Activated CD4-positive, alpha-beta T cell treated with anti-CD3 and anti-CD28 coated beads for 36 hours (primary cell): ENCODE results near the gene PCNX2. TPM values are rescaled to one million over a fixed set of nuclear protein-coding genes. Genes with fewer than 3 reads are reported as not detected.

ENCODE experiments used
- ATAC-seq: fragments of 200-7000 bp; cut with Tn5 transposase; one replicate; pipeline ENCODE4 v1.10.0; 2021; ENCODE audit warnings: mild to moderate bottlenecking, moderate library complexity
- CTCF ChIA-PET: fragments of 350-600 bp; sonication (Branson Sonifier 250); formaldehyde crosslinking; loops from one replicate; lab custom pipeline; 2021; ENCODE audit warnings: antibody characterized with exemption; lab: Charles Lee
- POLR2A ChIA-PET: fragments of 350-600 bp; sonication (Branson Sonifier 250); formaldehyde crosslinking; loops from one replicate; lab custom pipeline; 2021; ENCODE audit warnings: antibody characterized with exemption, inconsistent platforms; lab: Charles Lee
- DNase-seq: peaks from one replicate; pipeline ENCODE4 v3.0.0-alpha.2; 2020
- H3K27ac Mint-ChIP-seq: one replicate; pipeline ENCODE4 v1.8.0; 2021; ENCODE audit warnings: mixed read lengths
- H3K27me3 Mint-ChIP-seq: one replicate; pipeline ENCODE4 v1.8.0; 2021; ENCODE audit warnings: mixed read lengths
- H3K36me3 Mint-ChIP-seq: one replicate; pipeline ENCODE4 v1.8.0; 2021; ENCODE audit warnings: low read depth, mixed read lengths
- H3K4me1 Mint-ChIP-seq: one replicate; pipeline ENCODE4 v1.8.0; 2021; ENCODE audit warnings: mixed read lengths
- H3K4me3 Mint-ChIP-seq: one replicate; pipeline ENCODE4 v1.8.0; 2021; ENCODE audit warnings: mild to moderate bottlenecking, moderate library complexity, mixed read lengths
- H3K9me3 Mint-ChIP-seq: one replicate; pipeline ENCODE4 v1.8.0; 2021; ENCODE audit warnings: low read depth, mixed read lengths
- intact Hi-C, 2 experiments: fragments of 100-400 bp; cut with DNase I in 1 of 2; cut with micrococcal nuclease in 1 of 2; formaldehyde crosslinking; loops; one replicate each; pipeline versions ENCODE4 v1.14.2 to v1.15.1; 2022 to 2024; cut with DNase I, micrococcal nuclease
- total RNA-seq, 2 experiments: library from RNA; stranded (reverse); gene quantifications; one replicate each; pipeline ENCODE4 v1.2.3, GENCODE V29; 2021

The PCNX2 gene
- total RNA-seq, 2 experiments from 2014 or later, result 14.7 to 18.1 TPM

DNA sequence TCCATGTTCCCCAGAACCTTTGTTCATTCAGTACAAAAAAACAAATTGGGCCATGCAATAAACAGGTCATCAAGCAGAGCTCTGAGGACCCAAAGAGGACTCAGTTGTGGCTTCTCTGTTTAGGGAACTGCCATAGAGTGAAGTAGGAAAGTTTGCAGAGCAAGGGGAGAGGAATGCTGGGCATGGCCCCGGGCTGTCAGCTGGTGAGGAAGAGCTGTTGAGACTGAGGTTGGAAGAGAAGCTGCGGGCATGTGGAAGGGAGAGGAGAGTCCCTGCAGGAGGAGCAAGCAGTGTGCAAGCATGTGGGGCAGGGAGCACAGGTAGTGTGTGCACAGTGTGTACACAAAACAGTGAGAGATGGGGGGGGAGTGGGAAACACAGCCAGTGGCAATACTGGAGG lies 273.3 kb downstream of the PCNX2 start:
- no peak overlapping the region for H3K27ac Mint-ChIP-seq
- H3K4me3 Mint-ChIP-seq, result no peak overlapping the region
- DNase-seq (no peak), ATAC-seq (no peak)
- H3K36me3 Mint-ChIP-seq, result peaks cover 14% of the 10 kb centered on the region
- H3K27me3 Mint-ChIP-seq, result no peaks in the 10 kb centered on the region
- CTCF ChIA-PET, result no interaction called here
- intact Hi-C loops, result loop anchor here (10.0 kb wide), 2 partner anchors 387 to 1157 kb away; partner anchors contain the start of gene SIPA1L2 (in 1 of the 2)
- H3K9me3 Mint-ChIP-seq, result no peaks in the 10 kb centered on the region
- no peaks in the 10 kb centered on the region for H3K4me1 Mint-ChIP-seq
- POLR2A ChIA-PET, result no interaction called here

DNA sequence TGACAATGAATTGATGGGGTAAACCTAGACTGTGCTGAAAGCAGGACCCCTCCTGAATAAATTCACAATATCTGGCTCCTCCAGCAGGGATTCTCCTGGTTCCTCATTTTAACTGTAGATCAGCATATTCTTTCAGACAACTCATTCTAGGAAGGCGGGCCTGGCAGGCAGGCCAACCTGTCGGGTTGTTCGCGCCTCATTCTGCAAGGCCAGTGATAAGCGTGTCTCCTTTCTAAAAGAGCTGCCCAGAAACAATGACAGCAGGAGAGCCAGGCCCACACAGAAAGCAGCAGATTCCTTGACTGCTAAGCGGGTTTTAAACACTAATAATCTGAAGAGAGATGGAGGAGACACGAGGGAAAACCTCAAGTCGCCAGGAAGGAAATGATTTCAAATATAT lies 275.1 kb downstream of the PCNX2 start:
- Mint-ChIP-seq H3K27me3 (no peaks in the 10 kb centered on the region), H3K4me3 (no peak overlapping the region), H3K9me3 (no peaks in the 10 kb centered on the region), H3K27ac (no peak overlapping the region), H3K4me1 (no peaks in the 10 kb centered on the region), H3K36me3 (peaks cover 18% of the 10 kb centered on the region)
- no peak for ATAC-seq
- DNase-seq, result no peak
- intact Hi-C loops, result loop anchor here (10.0 kb wide), 2 partner anchors 386 to 1156 kb away; partner anchors contain the start of gene SIPA1L2 (in 1 of the 2)
- ChIA-PET POLR2A (no interaction called here), CTCF (interaction anchor here (0.6 kb wide), 1 partner anchor 17 kb away, joined by 3 read pairs; no protein-coding TSS in a partner anchor)

DNA sequence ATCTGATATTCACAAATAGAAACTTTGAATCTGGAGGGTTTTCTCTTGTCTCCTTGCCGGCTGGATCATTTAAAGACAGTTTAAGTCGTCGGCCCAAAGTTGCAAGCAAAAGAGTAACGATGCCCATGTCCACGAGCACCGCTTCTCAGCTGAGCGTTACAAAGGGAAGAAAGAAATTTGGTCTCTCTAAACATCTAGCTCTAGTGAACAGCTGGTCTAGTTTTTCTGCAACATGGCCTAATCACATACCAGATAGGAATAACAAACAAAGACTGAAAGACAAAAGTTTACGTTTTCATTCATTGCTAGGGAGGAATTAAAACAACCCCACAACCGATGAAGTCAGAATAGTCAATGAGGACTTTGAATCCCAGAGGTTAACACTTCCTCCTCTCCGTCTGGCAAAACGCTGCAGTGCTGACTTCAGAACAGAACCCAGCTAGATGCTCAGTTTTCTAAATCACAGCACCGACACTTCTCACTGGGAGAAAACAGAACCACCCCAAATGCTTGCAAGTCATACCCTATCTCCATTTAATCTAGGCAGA lies 275.7 kb downstream of the PCNX2 start:
- Mint-ChIP-seq H3K4me1 (no peaks in the 10 kb centered on the region), H3K4me3 (no peak overlapping the region), H3K27ac (no peak overlapping the region), H3K36me3 (peaks cover 19% of the 10 kb centered on the region), H3K9me3 (no peaks in the 10 kb centered on the region), H3K27me3 (no peaks in the 10 kb centered on the region)
- ChIA-PET POLR2A (no interaction called here), CTCF (no interaction called here)
- ATAC-seq (no peak), DNase-seq (no peak)
- intact Hi-C loops, result loop anchor here (10.0 kb wide), 2 partner anchors 385 to 1155 kb away; partner anchors contain the start of gene SIPA1L2 (in 1 of the 2)

DNA sequence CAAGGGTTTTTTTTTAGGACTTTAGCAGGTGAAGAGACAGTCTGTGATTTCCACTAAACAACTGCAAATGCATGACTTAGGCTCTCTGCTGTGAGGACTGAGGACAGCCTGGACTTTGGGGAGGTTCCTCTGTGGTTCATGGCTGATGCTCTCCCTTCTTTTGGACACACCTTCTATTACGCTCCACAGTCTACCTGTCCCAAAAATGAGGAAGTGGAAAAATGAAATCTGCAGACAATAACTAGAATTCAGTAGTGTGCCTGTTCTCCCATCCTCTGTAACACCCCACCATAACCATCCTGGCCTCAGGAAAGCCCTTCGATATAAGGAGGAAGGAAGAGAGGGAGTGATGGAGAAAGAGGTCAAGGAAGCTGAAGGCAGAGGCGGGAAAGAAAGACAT lies 276.4 kb downstream of the PCNX2 start:
- ATAC-seq (no peak), DNase-seq (no peak)
- Mint-ChIP-seq H3K4me1 (no peaks in the 10 kb centered on the region), H3K27ac (no peak overlapping the region), H3K27me3 (no peaks in the 10 kb centered on the region), H3K4me3 (no peak overlapping the region), H3K9me3 (no peaks in the 10 kb centered on the region), H3K36me3 (peaks cover 23% of the 10 kb centered on the region)
- ChIA-PET POLR2A (no interaction called here), CTCF (no interaction called here)
- intact Hi-C loops, result no loop called here

DNA sequence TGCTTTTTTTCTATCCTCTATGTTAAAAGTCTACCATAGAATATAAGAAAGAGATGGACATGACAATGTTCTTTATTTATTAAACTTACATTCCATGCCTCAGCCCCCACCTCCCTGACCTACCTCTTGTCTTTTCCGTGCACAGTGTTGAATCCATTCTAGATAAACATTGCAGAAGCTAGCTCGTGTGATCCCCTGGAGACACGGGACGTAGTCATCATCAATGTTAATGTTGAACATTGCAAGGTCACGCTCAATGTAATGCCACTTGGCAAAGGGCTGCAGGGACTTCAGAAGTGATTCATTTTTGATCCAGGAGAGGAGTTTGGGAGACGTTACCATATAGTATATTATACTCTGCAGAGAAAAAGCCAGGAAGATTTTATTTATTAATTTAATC lies 278.7 kb downstream of the PCNX2 start:
- ATAC-seq, result no peak
- CTCF ChIA-PET, result no interaction called here
- POLR2A ChIA-PET, result no interaction called here
- Mint-ChIP-seq H3K4me1 (no peaks in the 10 kb centered on the region), H3K27me3 (no peaks in the 10 kb centered on the region), H3K9me3 (no peaks in the 10 kb centered on the region), H3K27ac (no peak overlapping the region), H3K36me3 (peaks cover 38% of the 10 kb centered on the region), H3K4me3 (no peak overlapping the region)
- intact Hi-C loops, result no loop called here
- no peak for DNase-seq

DNA sequence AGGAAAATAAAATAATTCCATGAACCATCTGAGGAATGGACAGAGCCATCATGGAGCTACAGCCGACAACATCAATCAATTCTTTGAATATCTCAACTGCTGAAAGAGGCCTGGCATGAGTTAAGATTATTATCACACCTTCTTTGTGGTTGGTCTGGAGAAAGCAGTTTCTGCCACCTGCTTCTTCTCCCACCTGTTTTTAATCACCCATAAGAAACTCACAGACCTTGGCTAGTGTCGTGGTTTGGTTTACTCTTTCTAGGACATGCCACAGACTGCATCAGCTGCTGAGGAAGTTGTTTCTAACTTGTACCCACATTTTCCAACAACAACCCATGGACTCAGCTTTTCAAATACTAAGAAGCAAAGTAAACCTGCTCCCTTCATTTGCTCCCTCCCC lies 279.6 kb downstream of the PCNX2 start:
- Mint-ChIP-seq H3K27ac (no peak overlapping the region), H3K4me1 (no peaks in the 10 kb centered on the region), H3K36me3 (peaks cover 40% of the 10 kb centered on the region), H3K4me3 (no peak overlapping the region), H3K9me3 (no peaks in the 10 kb centered on the region), H3K27me3 (no peaks in the 10 kb centered on the region)
- ChIA-PET POLR2A (no interaction called here), CTCF (interaction anchor here (1.3 kb wide), 1 partner anchor 10 kb away, joined by 5 read pairs; no protein-coding TSS in a partner anchor)
- intact Hi-C loops, result no loop called here
- ATAC-seq, result no peak
- no peak for DNase-seq

DNA sequence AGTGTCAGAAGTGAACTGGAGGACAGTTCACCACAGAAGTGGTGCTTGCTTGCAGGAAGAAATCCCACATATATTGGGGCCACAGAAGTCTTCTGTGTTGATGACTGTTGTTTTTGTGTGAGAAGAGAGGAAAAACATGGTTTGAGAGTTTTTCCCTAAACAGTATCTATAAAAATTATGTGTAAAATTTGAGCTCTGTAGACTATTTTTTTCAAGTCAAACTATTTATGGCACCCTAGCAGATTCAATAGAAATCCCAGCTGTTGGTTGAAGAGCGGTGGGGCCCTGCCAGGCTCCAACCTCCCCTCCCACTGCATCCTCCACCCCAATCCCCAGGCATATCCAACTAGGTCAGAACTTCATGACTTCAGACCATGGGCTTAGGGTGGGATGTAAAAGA lies 283.5 kb downstream of the PCNX2 start:
- no peak overlapping the region for H3K27ac Mint-ChIP-seq

DNA sequence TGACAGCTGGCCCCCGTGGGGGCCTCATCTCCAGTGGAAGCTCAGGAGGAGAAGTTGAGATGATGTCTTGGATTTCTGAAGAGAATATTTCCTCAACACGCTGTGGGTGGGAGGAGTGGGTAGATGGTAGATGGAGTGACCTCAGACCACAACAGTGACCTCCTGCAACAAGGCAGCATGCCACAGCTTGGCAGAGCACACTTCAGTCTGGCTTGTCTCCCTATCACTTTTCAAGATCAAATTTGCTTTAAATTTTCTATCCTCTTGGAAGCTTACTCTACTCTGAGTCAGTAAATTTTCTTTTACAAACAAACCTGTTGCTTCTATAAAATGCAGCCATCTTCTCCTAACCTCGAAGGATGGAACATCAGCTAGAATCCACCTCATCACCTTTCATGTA lies 285.4 kb downstream of the PCNX2 start:
- intact Hi-C loops, result no loop called here
- DNase-seq (no peak), ATAC-seq (no peak)
- H3K36me3 Mint-ChIP-seq, result peaks cover 31% of the 10 kb centered on the region
- H3K4me3 Mint-ChIP-seq, result no peak overlapping the region
- POLR2A ChIA-PET, result interaction anchor here (0.6 kb wide), 1 partner anchor 493 kb away, joined by 3 read pairs; no protein-coding TSS in a partner anchor
- CTCF ChIA-PET, result interaction anchor here (0.5 to 0.9 kb wide), 3 partner anchors 18 to 50 kb away, joined by 3 read pairs; no protein-coding TSS in a partner anchor
- no peaks in the 10 kb centered on the region for H3K4me1 Mint-ChIP-seq
- no peak overlapping the region for H3K27ac Mint-ChIP-seq
- no peaks in the 10 kb centered on the region for H3K9me3 Mint-ChIP-seq
- no peaks in the 10 kb centered on the region for H3K27me3 Mint-ChIP-seq

More for the DNA sequence above, 283.5 kb downstream of the PCNX2 start:
- Mint-ChIP-seq H3K4me1 (no peaks in the 10 kb centered on the region), H3K4me3 (no peak overlapping the region), H3K27me3 (no peaks in the 10 kb centered on the region), H3K36me3 (peaks cover 30% of the 10 kb centered on the region), H3K9me3 (no peaks in the 10 kb centered on the region)
- ChIA-PET CTCF (interaction anchor here (0.6 kb wide), 1 partner anchor 1973 kb away, joined by 3 read pairs; no protein-coding TSS in a partner anchor), POLR2A (no interaction called here)
- intact Hi-C loops, result no loop called here
- DNase-seq, result no peak
- no peak for ATAC-seq

DNA sequence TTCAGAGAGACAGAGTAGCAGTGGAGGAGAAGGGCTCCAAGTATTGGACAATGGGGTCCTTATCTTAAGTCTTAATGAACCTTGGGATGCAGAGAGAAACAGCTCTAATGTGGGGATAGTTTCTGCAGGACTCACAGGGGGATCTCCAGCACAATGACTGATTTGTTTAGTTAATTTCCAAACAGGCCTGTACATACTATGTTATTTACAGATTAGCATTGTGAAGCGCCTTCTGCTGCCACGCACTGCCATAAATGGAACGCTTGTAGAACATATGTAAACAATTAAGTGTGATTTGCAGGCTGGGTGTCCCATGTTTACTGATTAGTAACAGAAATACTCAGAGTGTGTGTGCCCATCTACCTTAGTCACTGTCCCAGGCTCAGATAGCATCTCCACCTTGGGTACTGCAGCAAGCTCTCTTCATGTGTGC lies 289.0 kb downstream of the PCNX2 start:
- ATAC-seq, result no peak
- DNase-seq, result no peak
- Mint-ChIP-seq H3K9me3 (peaks cover 3% of the 10 kb centered on the region), H3K4me3 (no peak overlapping the region), H3K27me3 (no peaks in the 10 kb centered on the region), H3K4me1 (no peaks in the 10 kb centered on the region), H3K27ac (no peak overlapping the region), H3K36me3 (peaks cover 20% of the 10 kb centered on the region)
- intact Hi-C loops, result no loop called here
- CTCF ChIA-PET, result interaction anchor here (1.7 kb wide), 1 partner anchor 212 kb away, joined by 4 read pairs; no protein-coding TSS in a partner anchor
- POLR2A ChIA-PET, result no interaction called here

DNA sequence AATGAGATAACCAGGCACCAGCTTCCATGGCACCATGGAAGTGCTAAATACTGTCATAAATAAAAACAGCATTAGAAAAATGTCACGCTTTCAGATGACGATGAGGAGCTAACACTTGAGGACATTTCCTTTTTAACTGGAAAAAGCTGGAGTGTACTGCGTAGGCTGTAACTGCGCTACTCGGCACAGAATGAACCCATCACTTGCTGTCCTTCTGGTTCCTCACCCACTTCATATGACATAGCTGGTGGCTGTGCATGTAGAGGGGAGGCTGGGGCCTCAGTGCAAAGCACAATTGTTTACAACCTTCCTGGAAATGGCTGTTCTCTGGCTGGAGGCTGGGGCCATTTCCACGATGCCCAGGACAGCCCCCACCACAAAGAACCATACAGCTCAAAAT lies 289.4 kb downstream of the PCNX2 start:
- H3K4me3 Mint-ChIP-seq, result no peak overlapping the region
- DNase-seq, result no peak
- H3K36me3 Mint-ChIP-seq, result peaks cover 20% of the 10 kb centered on the region
- no peak overlapping the region for H3K27ac Mint-ChIP-seq
- ATAC-seq, result no peak
- CTCF ChIA-PET, result interaction anchor here (0.6 to 1.7 kb wide), 2 partner anchors 212 to 910 kb away, joined by 3 to 4 read pairs; no protein-coding TSS in a partner anchor
- no peaks in the 10 kb centered on the region for H3K27me3 Mint-ChIP-seq
- POLR2A ChIA-PET, result no interaction called here
- intact Hi-C loops, result no loop called here
- no peaks in the 10 kb centered on the region for H3K4me1 Mint-ChIP-seq
- peaks cover 3% of the 10 kb centered on the region for H3K9me3 Mint-ChIP-seq

DNA sequence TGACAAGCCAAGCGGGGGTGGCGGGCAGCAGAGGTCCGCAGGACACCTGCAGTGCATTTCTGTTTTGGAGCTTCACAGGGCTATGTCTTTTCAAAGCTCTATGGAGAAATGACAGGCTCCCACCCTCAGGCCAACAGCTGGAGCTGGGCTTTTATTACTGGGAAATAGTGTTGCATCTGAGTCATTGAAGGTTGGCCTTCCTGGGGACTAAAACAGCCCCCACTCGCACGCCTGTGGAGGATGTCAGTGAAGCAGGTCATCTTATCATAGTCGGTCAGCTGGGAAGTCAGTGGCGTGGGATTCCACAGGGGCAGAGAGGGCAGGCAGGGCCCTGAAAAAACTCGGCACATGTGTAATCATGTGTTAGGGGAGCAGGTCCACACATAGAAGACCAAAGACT lies 289.8 kb downstream of the PCNX2 start:
- DNase-seq (no peak), ATAC-seq (no peak)
- ChIA-PET CTCF (interaction anchor here (0.6 to 1.7 kb wide), 2 partner anchors 211 to 910 kb away, joined by 3 to 4 read pairs; no protein-coding TSS in a partner anchor), POLR2A (no interaction called here)
- intact Hi-C loops, result no loop called here
- H3K27me3 Mint-ChIP-seq, result no peaks in the 10 kb centered on the region
- no peak overlapping the region for H3K27ac Mint-ChIP-seq
- no peak overlapping the region for H3K4me3 Mint-ChIP-seq
- H3K9me3 Mint-ChIP-seq, result peaks cover 3% of the 10 kb centered on the region
- H3K4me1 Mint-ChIP-seq, result no peaks in the 10 kb centered on the region
- peaks cover 20% of the 10 kb centered on the region for H3K36me3 Mint-ChIP-seq

DNA sequence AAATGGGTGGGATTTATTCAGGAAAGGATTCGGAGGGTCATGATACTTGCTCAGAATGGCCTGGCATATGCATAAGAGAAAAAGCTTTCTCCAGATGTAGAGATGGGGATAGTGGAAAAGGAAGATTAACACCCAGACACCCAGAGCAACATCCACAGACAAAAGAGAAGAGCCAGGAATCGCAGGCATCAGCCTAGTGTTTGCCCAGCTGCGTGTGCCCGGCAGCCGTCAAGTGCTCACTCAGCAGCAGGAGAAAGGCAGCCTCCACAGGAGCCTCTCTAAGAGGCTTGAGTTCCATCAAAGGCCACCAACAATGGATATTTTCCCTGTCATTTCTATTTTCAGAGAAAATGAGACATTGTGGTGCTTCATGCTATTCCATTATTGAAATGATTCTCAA lies 290.4 kb downstream of the PCNX2 start:
- intact Hi-C loops, result no loop called here

More for the DNA sequence above, 290.4 kb downstream of the PCNX2 start:
- peaks cover 24% of the 10 kb centered on the region for H3K36me3 Mint-ChIP-seq
- no peaks in the 10 kb centered on the region for H3K27me3 Mint-ChIP-seq
- POLR2A ChIA-PET, result no interaction called here
- no peak overlapping the region for H3K4me3 Mint-ChIP-seq
- DNase-seq, result no peak
- CTCF ChIA-PET, result interaction anchor here (1.7 kb wide), 1 partner anchor 211 kb away, joined by 4 read pairs; no protein-coding TSS in a partner anchor
- H3K9me3 Mint-ChIP-seq, result peaks cover 3% of the 10 kb centered on the region
- no peak overlapping the region for H3K27ac Mint-ChIP-seq
- H3K4me1 Mint-ChIP-seq, result no peaks in the 10 kb centered on the region
- no peak for ATAC-seq
